GM12878 (cell line): ENCODE measurements around the gene FCER2.

Experiments
- CEBPB ChIP-seq, 2 experiments: fragments of 150-350 bp in 1 of 2; IDR thresholded peaks; 2 replicates each; pipeline ENCODE4 v1.6.1; 2012 to 2014; ENCODE audit warnings: low read depth in 2 of 2, low read length in 2 of 2, borderline replicate concordance in 1 of 2, inconsistent platforms in 1 of 2
- CHD1 ChIP-seq: IDR thresholded peaks from 2 replicates; pipeline ENCODE4 v1.6.1; 2012; ENCODE audit warnings: low read depth, low read length, improper control_type of control experiment
- NFXL1 ChIP-seq: fragments of 450-650 bp; IDR thresholded peaks from 2 replicates; pipeline ENCODE4 v1.6.1; 2017; ENCODE audit warnings: antibody characterized with exemption, mild to moderate bottlenecking, borderline replicate concordance
- PAX8 ChIP-seq: fragments of 450-650 bp; IDR thresholded peaks from 2 replicates; pipeline ENCODE4 v1.6.1; 2017; ENCODE audit warnings: mild to moderate bottlenecking, moderate library complexity
- POU2F2 ChIP-seq: IDR thresholded peaks from 3 replicates; pipeline ENCODE4 v1.6.1; 2011; ENCODE audit warnings: low read depth, mild to moderate bottlenecking, low read length, borderline replicate concordance
- TF ChIP-seq, protein P1 (sequence below), 3 experiments: IDR thresholded peaks in 2 of 3; conservative IDR thresholded peaks in 1 of 3; 2 replicates each; pipeline ENCODE4 v1.5.1; 2011; ENCODE audit warnings: low read depth in 3 of 3, low read length in 3 of 3, mild to moderate bottlenecking in 3 of 3, control low read depth in 2 of 3, moderate library complexity in 2 of 3, inconsistent platforms in 1 of 3, mixed read lengths in 1 of 3; ENCODE audit not compliant: control insufficient read depth in 2 of 3, insufficient read depth in 1 of 3; ENCODE audit errors: extremely low read depth in 1 of 3

DNA sequence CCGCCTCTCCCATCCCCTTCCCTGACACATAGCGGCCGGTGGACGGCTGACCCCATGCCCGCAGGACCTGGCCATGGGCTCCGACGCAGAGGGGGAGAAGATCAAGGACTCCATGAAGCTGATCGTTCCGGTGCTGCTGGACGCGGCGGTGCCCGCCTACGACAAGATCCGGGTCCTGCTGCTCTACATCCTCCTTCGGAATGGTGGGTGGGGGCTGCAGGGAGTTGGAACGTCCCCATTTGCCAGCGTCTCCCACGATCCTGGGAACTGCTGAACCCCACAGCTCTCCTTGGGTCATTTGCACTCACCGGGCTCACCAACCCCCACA, 57.4 kb downstream of the FCER2 start:
- TF ChIP-seq POU2F2, result no peak
- no peak for TF ChIP-seq PAX8
- no peak for TF ChIP-seq CEBPB (IDR thresholded peaks at IDR 0.05; ENCODE audit: borderline replicate concordance in 1 of 2, low read depth in 2 of 2, low read length in 2 of 2)
- TF ChIP-seq, protein P1, sequence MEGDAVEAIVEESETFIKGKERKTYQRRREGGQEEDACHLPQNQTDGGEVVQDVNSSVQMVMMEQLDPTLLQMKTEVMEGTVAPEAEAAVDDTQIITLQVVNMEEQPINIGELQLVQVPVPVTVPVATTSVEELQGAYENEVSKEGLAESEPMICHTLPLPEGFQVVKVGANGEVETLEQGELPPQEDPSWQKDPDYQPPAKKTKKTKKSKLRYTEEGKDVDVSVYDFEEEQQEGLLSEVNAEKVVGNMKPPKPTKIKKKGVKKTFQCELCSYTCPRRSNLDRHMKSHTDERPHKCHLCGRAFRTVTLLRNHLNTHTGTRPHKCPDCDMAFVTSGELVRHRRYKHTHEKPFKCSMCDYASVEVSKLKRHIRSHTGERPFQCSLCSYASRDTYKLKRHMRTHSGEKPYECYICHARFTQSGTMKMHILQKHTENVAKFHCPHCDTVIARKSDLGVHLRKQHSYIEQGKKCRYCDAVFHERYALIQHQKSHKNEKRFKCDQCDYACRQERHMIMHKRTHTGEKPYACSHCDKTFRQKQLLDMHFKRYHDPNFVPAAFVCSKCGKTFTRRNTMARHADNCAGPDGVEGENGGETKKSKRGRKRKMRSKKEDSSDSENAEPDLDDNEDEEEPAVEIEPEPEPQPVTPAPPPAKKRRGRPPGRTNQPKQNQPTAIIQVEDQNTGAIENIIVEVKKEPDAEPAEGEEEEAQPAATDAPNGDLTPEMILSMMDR (IDR thresholded peaks at IDR 0.05 in 2 of 3, conservative IDR thresholded peaks at IDR 0.05 in 1 of 3; ENCODE audit: control insufficient read depth in 2 of 3, extremely low read depth in 1 of 3, insufficient read depth in 1 of 3, low read depth in 3 of 3, low read length in 3 of 3), result no peak
- no peak for TF ChIP-seq NFXL1
- TF ChIP-seq CHD1, result no peak
